Heart left ventricle (tissue), 16 donors: Measurements from ENCODE around the gene AFF3. TPM values are rescaled to one million over a fixed set of nuclear protein-coding genes. Genes with fewer than 3 reads are reported as not detected.
A peak's percentile ranks its signal among the peaks of the same experiment; 100 is the strongest.
"Not testable (repeated sequence)": the region's sequence is repeated elsewhere in the genome, so short reads cannot be mapped to it uniquely, and the experiment has no call there.

Source experiments
- ATAC-seq, 4 donors: fragments of 200-7000 bp; cut with Tn5 transposase; one replicate each; pipeline ENCODE4 v1.9.1; 2020 to 2022; ENCODE audit warnings: moderate library complexity in 4 of 4, mild to moderate bottlenecking in 3 of 4, moderate number of reproducible peaks in 1 of 4
- DNase-seq, 5 donors: peaks; one replicate each; pipeline ENCODE4 v3.0.0-alpha.2; 2020
- H3K27ac ChIP-seq, 12 donors: fragments of 200-600 bp; sonication (generic) in 4 of 12; one replicate each; pipeline versions ENCODE4 v1.5.0 to v1.8.0; 2016 to 2022; ENCODE audit warnings: mild to moderate bottlenecking in 2 of 12
- H3K27me3 ChIP-seq, 9 donors: fragments of 200-600 bp; sonication (generic) in 2 of 9; one replicate each; pipeline versions ENCODE4 v1.5.1 to v1.8.0; 2016 to 2022; ENCODE audit warnings: mild to moderate bottlenecking in 3 of 9
- H3K36me3 ChIP-seq, 9 donors: fragments of 200-600 bp; sonication (generic) in 2 of 9; one replicate each; pipeline versions ENCODE4 v1.5.0 to v1.8.0; 2018 to 2022; ENCODE audit warnings: mild to moderate bottlenecking in 2 of 9
- H3K4me1 ChIP-seq, 12 donors: fragments of 200-600 bp; sonication (generic) in 4 of 12; one replicate each; pipeline versions ENCODE4 v1.5.0 to v1.8.0; 2016 to 2022; ENCODE audit warnings: mild to moderate bottlenecking in 3 of 12
- H3K4me3 ChIP-seq, 12 donors: fragments of 200-600 bp; sonication (generic) in 4 of 12; one replicate each; pipeline versions ENCODE4 v1.5.0 to v1.8.0; 2017 to 2022; ENCODE audit warnings: mild to moderate bottlenecking in 9 of 12, moderate library complexity in 4 of 12
- H3K9me3 ChIP-seq, 12 donors: fragments of 200-600 bp; sonication (generic) in 4 of 12; one replicate each; pipeline versions ENCODE4 v1.5.0 to v1.8.0; 2016 to 2022; ENCODE audit warnings: mild to moderate bottlenecking in 1 of 12
- POLR2A ChIP-seq, 2 donors: fragments of 450-650 bp; IDR thresholded peaks; one replicate each; pipeline ENCODE4 v1.6.1; 2017; ENCODE audit warnings: antibody characterized with exemption in 2 of 2, mild to moderate bottlenecking in 2 of 2, moderate library complexity in 2 of 2
- WGBS, 4 donors: extraction: QIAGEN DNeasy Blood & Tissue Kit in 2 of 4; methylation state at CpG; one replicate each; pipeline versions ENCODE4 v1.1.5 to v1.1.7; 2013 to 2018; 5-methylcytosine and 5-hydroxymethylcytosine counted together
- intact Hi-C, 10 donors: fragments of 100-400 bp; cut with DNase I; formaldehyde crosslinking; loops; one replicate each; pipeline versions ENCODE4 v1.11.1 to v1.14.2; 2022
- polyA plus RNA-seq, 2 donors: library from polyadenylated mRNA; stranded (reverse); fragments of 200-250 nt; gene quantifications; one replicate each; pipeline ENCODE4 v1.2.3, GENCODE V29; 2013
- total RNA-seq, 9 donors: library from RNA; depleted of rRNA in 2 of 9; stranded (reverse); fragments of >200 nt in 2 of 9; fragmentation: NEBNext Ultra II Directional in 3 of 9; extraction: Animal tissue kit (Norgen Biotek cat#: 25700) in 3 of 9; gene quantifications; one replicate each; pipeline versions ENCODE4 v1.1.0 to v1.2.4, GENCODE V29; 2016 to 2023
- TF ChIP-seq, protein P1 (sequence below), 12 donors: fragments of 200-600 bp; sonication (generic) in 4 of 12; IDR thresholded peaks; one replicate each; pipeline versions ENCODE4 v1.5.0 to v1.8.0; 2018 to 2022; ENCODE audit warnings: antibody characterized with exemption in 12 of 12, mild to moderate bottlenecking in 5 of 12
- donor health status: ischemic (EF 13 %, LVEDD 7.1; RV severe dilation, severe dysfunction).
- donor health status: healthy with polysubstance abuse.
- donor health status: DM: no; HTN: yes; CAD: no.
- donor health status: DM: no; HTN: no; CAD: no.
- donor health status: ischemic (EF 25% LVEDD 6.9; RV normal size, moderate dysfunction).
- donor health status: ischemic (EF 25% LVEDD 5.7; RV mildly dilated, moderate dysfunction).
- donor health status: healthy.
- donor health status: DM: yes; HTN: yes; CAD: no.
- donor health status: ischemic (EF 35%, LVEDD 5.7; RV mildly dilated, moderate dysfunction).
- donor health status: nonischemic (EF 11% LVEDD 7.7; RV severe dilation, severe dysfunction).
- donor health status: DM: yes; HTN: yes; CAD: no.
- donor health status: PGD.
- donor health status: ischemic (EF 29% LVEDD 5.4; RV normal size, mild dysfunction).
- donor health status: nonischemic (EF 23%, LVEDD 6.1; RV moderate dilation, normal function).

AFF3 gene
- total and polyA plus RNA-seq, 11 donors: 1.3 to 15.5 (median 4.7) TPM

DNA sequence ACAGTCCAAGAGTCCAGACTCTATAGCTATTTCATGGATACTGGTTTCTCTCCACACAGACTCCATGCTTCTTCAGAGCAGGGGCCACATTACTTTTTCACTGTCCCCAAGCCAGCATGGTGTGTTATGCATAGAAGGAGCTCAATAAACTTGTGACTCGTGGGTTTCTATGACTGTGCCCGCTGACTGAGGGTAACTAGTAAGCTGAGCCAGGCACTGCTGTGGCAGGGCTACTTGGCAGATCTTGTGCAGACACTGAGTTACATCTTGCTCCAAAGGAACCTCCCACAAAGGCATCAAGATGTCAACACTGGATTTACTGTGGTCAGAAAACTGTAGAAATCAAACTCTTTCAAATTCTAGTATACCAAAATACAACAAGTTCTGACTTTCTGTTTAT lies 56.6 kb downstream of the AFF3 start:
- intact Hi-C loops: not testable (repeated sequence)
- WGBS, 4 donors: 89 to 100% (median 90%) methylated on average over 1 to 2 of the region's 2 CpGs; no CpG with 5 or more reads in 1 of the 4 donors

DNA sequence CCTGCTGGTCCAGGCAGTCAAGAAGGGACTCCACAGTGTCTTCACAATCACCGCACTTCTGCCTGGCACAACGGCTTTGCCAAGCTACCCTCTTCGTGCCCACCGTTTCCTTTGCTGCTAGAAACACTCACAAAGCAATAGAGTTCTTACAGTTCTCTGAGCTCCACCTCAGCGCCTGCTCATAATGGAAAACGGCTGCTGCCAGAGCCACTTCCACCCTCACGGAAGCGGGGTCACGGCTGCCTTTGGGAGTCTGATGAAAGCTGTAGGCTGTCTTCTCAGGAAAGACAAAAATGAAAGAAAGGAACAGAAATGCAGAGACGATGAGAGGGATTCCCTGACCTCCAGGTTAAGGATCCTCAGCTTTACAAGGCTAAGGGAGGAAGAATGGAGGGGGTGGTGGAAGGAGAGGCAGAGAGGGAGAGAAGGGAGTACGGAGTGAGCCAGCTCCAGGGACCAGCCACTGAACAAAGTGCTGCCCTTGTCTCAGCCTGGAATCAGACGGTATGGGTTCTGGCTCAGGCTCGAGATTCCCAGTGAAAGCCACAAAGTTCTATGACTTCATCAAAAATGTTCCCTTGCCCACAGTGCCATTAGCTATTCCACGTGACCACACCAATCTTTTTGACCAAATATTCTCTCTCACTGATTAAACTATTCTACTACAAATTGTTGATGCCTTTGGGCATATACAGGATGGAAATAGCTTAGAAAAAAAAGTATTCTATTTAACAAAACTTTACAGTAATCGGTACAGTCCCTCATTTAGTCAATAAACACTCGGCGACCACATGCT lies 58.8 kb downstream of the AFF3 start:
- H3K36me3 ChIP-seq, H3K27ac ChIP-seq, H3K9me3 ChIP-seq, intact Hi-C loops, ATAC-seq, H3K4me3 ChIP-seq, DNase-seq, H3K4me1 ChIP-seq, H3K27me3 ChIP-seq: not testable (repeated sequence)
- WGBS, 4 donors: 74 to 84% (median 83%) methylated on average over 14 to 16 of the region's 17 CpGs

More for the DNA sequence above, 56.6 kb downstream of the AFF3 start:
- H3K27me3 ChIP-seq, H3K27ac ChIP-seq, ATAC-seq, DNase-seq, H3K4me1 ChIP-seq, H3K36me3 ChIP-seq, H3K9me3 ChIP-seq, H3K4me3 ChIP-seq: not testable (repeated sequence)

DNA sequence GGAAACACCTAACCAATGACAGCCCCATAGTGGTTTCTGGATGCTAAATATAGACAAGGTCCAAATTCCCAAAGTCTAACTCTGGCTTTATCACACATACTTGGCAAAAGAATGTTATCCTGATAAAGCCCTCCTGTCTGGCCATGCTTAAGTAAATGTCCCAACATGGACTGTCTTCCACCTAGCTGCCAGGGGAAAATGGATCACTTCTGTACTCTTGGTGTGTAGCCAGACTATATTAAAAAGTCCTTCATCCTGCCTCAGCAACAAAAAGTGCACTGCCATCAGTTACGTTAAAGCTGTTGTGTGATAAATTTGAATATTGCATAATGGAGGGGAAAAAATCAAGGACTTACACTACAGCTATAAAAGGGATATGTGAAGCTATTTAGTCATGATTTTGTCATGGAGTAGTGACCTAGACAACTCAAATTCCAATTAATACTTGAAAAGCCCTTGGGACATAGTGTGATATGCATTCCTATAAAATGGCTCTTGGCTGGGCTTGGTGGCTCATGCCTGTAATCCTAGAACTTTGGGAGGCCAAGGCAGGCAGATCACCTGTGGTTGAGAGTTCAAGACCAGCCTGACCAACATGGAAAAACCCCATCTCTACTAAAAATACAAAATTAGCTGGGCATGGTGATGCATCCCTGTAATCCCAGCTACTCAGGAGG lies 60.0 kb downstream of the AFF3 start:
- ATAC-seq: peak; percentile 82 to 86 (median 84)
- H3K4me1 ChIP-seq, DNase-seq, H3K27me3 ChIP-seq, H3K36me3 ChIP-seq, H3K4me3 ChIP-seq, H3K9me3 ChIP-seq, intact Hi-C loops: not testable (repeated sequence)
- WGBS, 4 donors: 28 to 40% (median 33%) methylated on average over 1 of the region's 1 CpG
- peak overlapping the region in 2 of 12 donors; percentile 28 to 29 for H3K27ac ChIP-seq

DNA sequence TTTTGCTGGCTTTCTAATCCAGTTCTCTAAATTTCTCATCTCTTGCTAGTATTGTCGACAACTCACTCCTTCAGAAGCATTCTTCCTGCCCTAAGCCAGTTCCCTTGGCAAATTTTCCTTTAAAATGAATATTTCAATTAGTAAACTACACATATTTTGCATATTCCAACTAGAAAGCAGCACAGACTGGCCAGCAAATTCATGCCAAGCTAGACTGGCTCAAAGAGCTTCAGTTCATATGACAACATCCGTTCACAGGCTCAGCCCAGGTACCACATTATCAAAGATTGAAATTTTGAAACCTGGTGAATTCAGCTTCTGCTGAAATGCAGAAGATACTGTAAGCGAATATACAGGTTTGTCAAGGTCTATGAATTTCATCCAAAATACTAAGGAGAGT lies 64.5 kb downstream of the AFF3 start:
- 88 to 93% (median 90%) methylated on average over 3 of the region's 3 CpGs for WGBS, 4 donors
- TF ChIP-seq, protein P1, sequence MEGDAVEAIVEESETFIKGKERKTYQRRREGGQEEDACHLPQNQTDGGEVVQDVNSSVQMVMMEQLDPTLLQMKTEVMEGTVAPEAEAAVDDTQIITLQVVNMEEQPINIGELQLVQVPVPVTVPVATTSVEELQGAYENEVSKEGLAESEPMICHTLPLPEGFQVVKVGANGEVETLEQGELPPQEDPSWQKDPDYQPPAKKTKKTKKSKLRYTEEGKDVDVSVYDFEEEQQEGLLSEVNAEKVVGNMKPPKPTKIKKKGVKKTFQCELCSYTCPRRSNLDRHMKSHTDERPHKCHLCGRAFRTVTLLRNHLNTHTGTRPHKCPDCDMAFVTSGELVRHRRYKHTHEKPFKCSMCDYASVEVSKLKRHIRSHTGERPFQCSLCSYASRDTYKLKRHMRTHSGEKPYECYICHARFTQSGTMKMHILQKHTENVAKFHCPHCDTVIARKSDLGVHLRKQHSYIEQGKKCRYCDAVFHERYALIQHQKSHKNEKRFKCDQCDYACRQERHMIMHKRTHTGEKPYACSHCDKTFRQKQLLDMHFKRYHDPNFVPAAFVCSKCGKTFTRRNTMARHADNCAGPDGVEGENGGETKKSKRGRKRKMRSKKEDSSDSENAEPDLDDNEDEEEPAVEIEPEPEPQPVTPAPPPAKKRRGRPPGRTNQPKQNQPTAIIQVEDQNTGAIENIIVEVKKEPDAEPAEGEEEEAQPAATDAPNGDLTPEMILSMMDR (IDR thresholded peaks at IDR 0.05): no peak
- no peak for TF ChIP-seq POLR2A (IDR thresholded peaks at IDR 0.05)

DNA sequence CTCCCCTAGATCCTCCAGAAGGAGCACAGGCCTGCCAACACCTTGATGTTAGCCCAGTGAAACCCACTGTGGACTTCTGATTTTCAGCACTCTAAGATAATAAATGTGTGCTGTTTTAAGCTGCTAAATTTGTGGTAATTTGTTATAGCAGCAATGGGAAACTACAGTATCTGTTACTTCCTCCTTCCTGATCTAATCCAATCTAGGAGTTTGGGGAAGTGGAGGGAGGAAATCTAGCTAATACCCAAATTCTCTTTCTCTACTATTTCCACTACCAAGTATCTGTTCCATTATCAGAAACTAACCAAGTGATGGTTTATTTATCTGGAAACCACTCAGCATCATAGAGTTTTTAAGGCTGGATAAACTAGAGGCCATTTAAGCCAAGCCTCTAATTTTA lies 64.9 kb downstream of the AFF3 start:
- TF ChIP-seq, protein P1 (IDR thresholded peaks at IDR 0.05): no peak
- TF ChIP-seq POLR2A (IDR thresholded peaks at IDR 0.05): no peak
- DNase-seq: no peak
- no peaks in the 10 kb centered on the region for H3K27me3 ChIP-seq
- ATAC-seq: no peak
- H3K9me3 ChIP-seq: no peaks in the 10 kb centered on the region
- intact Hi-C loops: no loop called here
- H3K27ac ChIP-seq: no peak overlapping the region
- peaks cover 0 to 16% (median 5%) of the 10 kb centered on the region in 12 donors for H3K4me1 ChIP-seq
- H3K4me3 ChIP-seq: no peak overlapping the region
- no peaks in the 10 kb centered on the region for H3K36me3 ChIP-seq

More for the DNA sequence above, 64.5 kb downstream of the AFF3 start:
- ATAC-seq (no peak), DNase-seq (no peak)
- Histone ChIP-seq H3K4me1 (peaks cover 0 to 11% (median 4%) of the 10 kb centered on the region in 12 donors), H3K27ac (no peak overlapping the region), H3K9me3 (no peaks in the 10 kb centered on the region), H3K27me3 (no peaks in the 10 kb centered on the region), H3K4me3 (no peak overlapping the region), H3K36me3 (no peaks in the 10 kb centered on the region)
- intact Hi-C loops: no loop called here
